ENCODE data around the gene GLB1L. TPM values are rescaled to one million over a fixed set of nuclear protein-coding genes. Genes with fewer than 3 reads are reported as not detected.

The GLB1L gene
- total RNA-seq, 4 donors from 2014 or later, result 5.9 to 9.7 (median 6.6) TPM

DNA sequence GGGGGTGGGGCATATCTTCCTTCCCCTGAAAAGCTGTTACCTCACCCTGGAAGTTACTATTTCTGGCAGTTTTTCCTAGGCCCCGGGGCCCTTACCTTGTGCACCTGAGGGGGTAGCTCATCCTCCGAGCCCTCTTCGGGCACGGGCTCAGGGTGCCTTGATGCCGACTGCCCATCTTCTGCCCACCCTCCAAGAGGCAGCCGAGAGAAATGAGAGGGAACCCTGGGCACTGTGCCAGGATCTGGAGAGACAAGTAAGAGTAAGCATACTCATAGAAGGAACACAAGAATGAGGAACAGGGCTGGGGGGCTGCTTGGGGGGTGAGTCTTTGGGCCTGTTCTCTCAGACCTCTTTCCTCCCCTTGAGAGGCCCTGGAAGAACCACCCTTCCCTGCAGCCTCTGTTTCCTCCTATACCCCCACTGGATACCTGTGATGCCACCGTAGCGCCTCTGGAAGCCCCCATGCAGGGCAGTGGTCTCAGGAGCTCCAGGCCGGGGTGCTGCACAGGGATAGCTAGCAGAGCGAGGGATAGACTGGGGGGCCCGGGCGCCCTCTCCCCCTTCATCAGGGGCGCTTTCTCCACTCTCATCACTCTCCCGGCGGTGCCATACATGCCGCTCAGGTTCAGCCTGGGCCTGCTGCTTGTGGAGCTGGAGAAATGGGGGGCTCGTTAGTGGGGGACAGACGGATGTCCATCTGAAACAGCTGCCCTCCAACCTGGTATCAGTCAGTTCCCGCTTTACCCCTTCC is 24.4 kb downstream of the GLB1L start:
- peaks cover 0 to 68% of the 10 kb centered on the region in 2 donors for H3K36me3 ChIP-seq
- 80 to 83% methylated on average over 1 to 5 of the region's 19 CpGs for WGBS, 2 donors (ENCODE audit: low coverage in 1 of 2)
- H3K27me3 ChIP-seq, result no peaks in the 10 kb centered on the region
- no peaks in the 10 kb centered on the region for H3K9me3 ChIP-seq
- H3K27ac ChIP-seq, result peak overlapping the region in 3 of 4 donors; percentile 14 to 98 (median 95)
- ATAC-seq, result no peak
- TF ChIP-seq EP300 (IDR thresholded peaks at IDR 0.05), result no peak
- no peak for TF ChIP-seq POLR2AphosphoS5 (IDR thresholded peaks at IDR 0.05)
- TF ChIP-seq POLR2A (IDR thresholded peaks at IDR 0.05), result no peak
- TF ChIP-seq, protein P1, sequence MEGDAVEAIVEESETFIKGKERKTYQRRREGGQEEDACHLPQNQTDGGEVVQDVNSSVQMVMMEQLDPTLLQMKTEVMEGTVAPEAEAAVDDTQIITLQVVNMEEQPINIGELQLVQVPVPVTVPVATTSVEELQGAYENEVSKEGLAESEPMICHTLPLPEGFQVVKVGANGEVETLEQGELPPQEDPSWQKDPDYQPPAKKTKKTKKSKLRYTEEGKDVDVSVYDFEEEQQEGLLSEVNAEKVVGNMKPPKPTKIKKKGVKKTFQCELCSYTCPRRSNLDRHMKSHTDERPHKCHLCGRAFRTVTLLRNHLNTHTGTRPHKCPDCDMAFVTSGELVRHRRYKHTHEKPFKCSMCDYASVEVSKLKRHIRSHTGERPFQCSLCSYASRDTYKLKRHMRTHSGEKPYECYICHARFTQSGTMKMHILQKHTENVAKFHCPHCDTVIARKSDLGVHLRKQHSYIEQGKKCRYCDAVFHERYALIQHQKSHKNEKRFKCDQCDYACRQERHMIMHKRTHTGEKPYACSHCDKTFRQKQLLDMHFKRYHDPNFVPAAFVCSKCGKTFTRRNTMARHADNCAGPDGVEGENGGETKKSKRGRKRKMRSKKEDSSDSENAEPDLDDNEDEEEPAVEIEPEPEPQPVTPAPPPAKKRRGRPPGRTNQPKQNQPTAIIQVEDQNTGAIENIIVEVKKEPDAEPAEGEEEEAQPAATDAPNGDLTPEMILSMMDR (IDR thresholded peaks at IDR 0.05), result no peak
- H3K4me3 ChIP-seq, result no peak overlapping the region
- H3K4me1 ChIP-seq, result peaks cover 3 to 46% (median 21%) of the 10 kb centered on the region in 3 donors

DNA sequence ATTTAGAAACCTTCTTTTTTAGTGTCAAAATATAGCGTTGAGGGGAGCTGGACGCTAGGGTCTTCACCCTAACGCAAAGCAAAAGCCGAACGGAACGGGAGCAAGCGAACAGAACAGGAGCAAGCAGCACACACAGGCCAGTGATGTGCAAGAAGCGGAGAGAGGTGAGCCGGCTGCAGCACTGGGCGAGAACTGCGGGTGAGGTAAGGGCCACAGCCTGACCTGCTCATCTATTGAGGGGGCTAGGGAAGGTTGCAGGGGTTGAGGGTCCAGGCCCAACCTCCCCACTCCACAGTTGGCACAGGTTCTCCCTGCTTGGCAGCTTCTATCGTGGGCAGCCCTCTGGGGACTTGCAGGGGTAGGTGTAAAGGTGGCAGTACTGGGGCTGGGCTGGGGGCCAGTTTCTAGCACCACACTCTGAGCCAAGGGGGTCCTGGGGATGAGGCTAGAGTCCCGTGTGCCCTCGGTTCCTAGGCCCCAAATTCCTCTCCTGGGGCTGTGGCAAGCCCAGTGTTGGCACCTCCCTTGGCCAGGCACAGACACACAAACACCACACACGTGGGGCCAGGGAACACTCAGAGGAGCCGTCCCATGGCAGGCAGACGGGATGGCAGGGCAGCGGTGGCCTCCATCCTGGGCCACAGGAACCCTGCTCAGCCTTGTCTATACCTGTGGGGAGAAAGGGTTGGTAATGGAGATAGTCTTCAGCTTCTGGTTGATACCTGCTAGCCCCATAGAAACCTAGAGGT is 25.3 kb downstream of the GLB1L start:
- ATAC-seq, result no peak
- Histone ChIP-seq H3K4me1 (peaks cover 3 to 51% (median 21%) of the 10 kb centered on the region in 3 donors), H3K4me3 (no peak overlapping the region), H3K36me3 (peaks cover 0 to 68% of the 10 kb centered on the region in 2 donors), H3K27ac (peak overlapping the region in 3 of 4 donors; percentile 95 to 98 (median 98)), H3K9me3 (no peaks in the 10 kb centered on the region), H3K27me3 (no peaks in the 10 kb centered on the region)
- WGBS, 2 donors (ENCODE audit: low coverage in 1 of 2), result 85 to 92% methylated on average over 6 to 10 of the region's 18 CpGs
- no peak for TF ChIP-seq POLR2A (IDR thresholded peaks at IDR 0.05)
- TF ChIP-seq, protein P1 (IDR thresholded peaks at IDR 0.05), result no peak
- TF ChIP-seq EP300 (IDR thresholded peaks at IDR 0.05), result no peak
- no peak for TF ChIP-seq POLR2AphosphoS5 (IDR thresholded peaks at IDR 0.05)

DNA sequence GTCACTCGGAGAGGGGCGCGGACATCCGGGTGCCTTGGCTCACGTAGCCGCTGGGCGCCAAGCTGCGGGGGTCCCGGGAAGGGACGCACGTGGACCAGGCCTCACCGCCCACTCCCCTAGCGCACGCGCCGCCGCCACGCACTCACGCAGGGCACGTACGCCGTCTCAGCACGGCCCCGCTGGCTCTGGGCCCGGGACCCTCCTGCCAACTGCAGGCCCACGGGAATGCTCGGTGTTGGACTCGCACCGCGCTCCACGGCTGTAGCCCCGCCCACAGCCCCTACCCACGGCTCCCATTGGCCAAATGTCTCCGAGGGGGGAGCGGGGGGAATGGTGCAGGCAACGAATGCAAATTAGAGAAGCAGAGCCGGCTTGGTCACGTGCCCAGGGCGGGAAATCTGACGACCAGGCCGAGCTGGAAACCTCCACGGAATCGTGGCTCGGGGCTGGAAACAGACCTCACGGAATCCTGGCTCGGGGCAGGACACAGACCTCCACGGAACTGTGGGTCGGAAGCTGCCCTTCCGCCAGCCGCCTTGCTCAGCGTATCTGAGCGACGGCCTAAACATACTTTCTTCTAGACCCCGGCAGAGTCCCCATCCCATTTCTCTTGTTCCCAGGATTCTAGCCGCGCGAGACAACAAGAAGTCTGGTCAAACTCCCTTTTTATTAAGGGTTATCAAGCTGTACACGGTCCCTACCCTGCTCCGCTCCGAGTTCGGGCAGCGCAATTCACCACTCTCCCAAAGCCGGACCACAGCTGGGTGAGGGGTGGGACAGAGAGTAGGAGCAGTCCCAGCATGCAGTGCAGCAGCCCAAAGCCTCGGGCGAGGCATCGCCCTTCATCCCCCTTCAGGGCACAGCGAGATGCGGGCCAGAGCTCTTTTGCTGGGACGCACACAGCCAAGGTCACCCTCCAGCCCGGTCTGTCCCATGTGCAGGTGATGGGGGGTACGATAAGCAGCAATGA is 26.2 kb downstream of the GLB1L start, which contains the start of gene ABCB6:
TSS of gene ABCB6 (minus strand) at position 227 of the 970 bp plus-strand sequence. CDS start 285 bp downstream, outside the sequence.
- TF ChIP-seq POLR2A (IDR thresholded peaks at IDR 0.05) (peak; percentile 27 to 45), POLR2AphosphoS5 (IDR thresholded peaks at IDR 0.05) (peak; percentile 90), EP300 (IDR thresholded peaks at IDR 0.05) (no peak)
- TF ChIP-seq, protein P1 (IDR thresholded peaks at IDR 0.05), result peak in 2 of 4 experiments; percentile 19 to 22
- no peaks in the 10 kb centered on the region for H3K9me3 ChIP-seq
- peak; percentile 90 for ATAC-seq
- peaks cover 0 to 68% of the 10 kb centered on the region in 2 donors for H3K36me3 ChIP-seq
- H3K4me3 ChIP-seq, result peak within 1 kb of the TSS; percentile 28 to 69
- 0% methylated on average over 8 of the region's 71 CpGs; no CpG with 5 or more reads in 1 of the 2 donors for WGBS, 2 donors (ENCODE audit: low coverage in 1 of 2)
- H3K4me1 ChIP-seq, result peaks cover 3 to 51% (median 21%) of the 10 kb centered on the region in 3 donors
- no peaks in the 10 kb centered on the region for H3K27me3 ChIP-seq
- H3K27ac ChIP-seq, result peak within 1 kb of the TSS; percentile 72 to 98 (median 96)

DNA sequence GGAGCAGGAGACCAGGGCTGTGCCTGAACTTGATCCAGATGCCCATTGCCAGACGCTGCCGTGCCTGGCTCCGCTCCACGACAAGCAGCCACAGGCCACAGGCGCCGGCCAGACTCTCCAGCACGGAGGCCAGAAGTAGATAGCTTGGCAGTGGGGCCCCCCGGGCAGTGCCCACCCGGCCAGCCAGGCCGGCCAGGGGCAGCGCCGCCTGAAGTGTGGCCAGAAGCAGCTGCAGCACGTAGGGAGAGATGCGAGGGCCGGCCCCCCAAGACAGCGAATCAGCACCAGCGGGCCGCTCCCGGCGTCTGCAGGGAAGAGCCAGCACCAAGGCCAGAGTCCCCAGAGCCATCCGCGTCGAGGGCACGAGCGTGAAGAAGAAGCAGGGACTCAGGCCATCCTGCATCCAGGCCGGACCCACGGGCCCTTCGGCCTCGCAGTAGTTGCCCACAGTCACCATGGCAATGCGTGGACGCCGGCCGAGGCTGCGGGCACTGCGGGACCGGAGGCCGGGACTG is 27.0 kb downstream of the GLB1L start:
- ATAC-seq, result peak; percentile 73
- TF ChIP-seq, protein P1 (IDR thresholded peaks at IDR 0.05), result no peak
- peak; percentile 17 to 31 for TF ChIP-seq POLR2A (IDR thresholded peaks at IDR 0.05)
- Histone ChIP-seq H3K9me3 (no peaks in the 10 kb centered on the region), H3K36me3 (peaks cover 0 to 68% of the 10 kb centered on the region in 2 donors), H3K27me3 (no peaks in the 10 kb centered on the region), H3K27ac (peak overlapping the region; percentile 72 to 98 (median 96)), H3K4me1 (peaks cover 3 to 51% (median 21%) of the 10 kb centered on the region in 3 donors), H3K4me3 (peak overlapping the region; percentile 28 to 69)
- no CpG with 5 or more reads among the region's 37 CpGs for WGBS, 2 donors (ENCODE audit: low coverage in 1 of 2)

All from gastroesophageal sphincter (tissue), 4 donors.